ENCODE results near the gene RERE.

The RERE gene

DNA sequence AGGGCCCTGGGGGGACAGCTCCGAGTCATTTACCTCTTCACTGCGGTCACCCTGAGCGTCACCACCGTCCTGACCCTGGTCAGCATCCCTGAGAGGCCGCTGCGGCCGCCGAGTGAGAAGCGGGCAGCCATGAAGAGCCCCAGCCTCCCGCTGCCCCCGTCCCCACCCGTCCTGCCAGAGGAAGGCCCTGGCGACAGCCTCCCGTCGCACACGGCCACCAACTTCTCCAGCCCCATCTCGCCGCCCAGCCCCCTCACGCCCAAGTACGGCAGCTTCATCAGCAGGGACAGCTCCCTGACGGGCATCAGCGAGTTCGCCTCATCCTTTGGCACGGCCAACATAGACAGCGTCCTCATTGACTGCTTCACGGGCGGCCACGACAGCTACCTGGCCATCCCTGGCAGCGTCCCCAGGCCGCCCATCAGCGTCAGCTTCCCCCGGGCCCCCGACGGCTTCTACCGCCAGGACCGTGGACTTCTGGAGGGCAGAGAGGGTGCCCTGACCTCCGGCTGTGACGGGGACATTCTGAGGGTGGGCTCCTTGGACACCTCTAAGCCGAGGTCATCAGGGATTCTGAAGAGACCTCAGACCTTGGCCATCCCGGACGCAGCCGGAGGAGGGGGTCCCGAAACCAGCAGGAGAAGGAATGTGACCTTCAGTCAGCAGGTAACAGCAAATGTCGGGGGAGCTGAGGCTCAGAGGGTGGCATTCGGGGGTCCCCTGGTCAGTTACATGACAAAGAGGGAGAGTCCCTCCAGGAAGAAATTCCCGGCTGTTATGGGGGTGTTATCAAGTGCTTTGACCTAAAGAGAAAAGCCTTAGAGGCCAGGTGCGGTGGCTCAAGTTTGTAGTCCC is 486.9 kb downstream of the RERE start:
- no peak overlapping the region for H3K4me3 ChIP-seq (ENCODE audit: control insufficient read depth, low read depth, low read length)
- no peak for DNase-seq (ENCODE audit: low read depth)
- TF ChIP-seq CTCF (conservative IDR thresholded peaks at IDR 0.05; ENCODE audit: control insufficient read depth, insufficient read depth, low read depth, low read length), result no peak

DNA sequence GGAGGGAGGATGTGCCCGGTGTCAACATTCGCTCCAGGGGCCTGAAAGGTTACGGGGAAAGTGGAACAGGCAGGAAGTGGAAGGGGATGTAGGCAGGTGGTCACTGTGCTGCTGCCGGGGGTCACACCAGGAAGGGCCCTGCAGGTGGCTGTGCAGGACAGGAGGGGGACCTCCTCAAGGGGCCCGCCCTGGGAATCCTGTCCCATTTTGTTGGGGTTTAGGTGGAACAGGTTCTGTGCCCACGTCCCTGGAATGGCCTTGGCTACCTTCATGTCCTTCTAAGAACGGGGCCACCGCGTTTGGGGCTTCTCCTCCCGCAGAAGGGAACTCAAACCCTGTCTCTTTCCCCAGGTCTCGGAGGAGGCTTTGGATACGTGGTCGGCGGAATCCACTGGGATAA is 487.6 kb downstream of the RERE start:
- no peak for DNase-seq (ENCODE audit: low read depth)
- no peak overlapping the region for H3K4me3 ChIP-seq (ENCODE audit: control insufficient read depth, low read depth, low read length)
- no peak for TF ChIP-seq CTCF (conservative IDR thresholded peaks at IDR 0.05; ENCODE audit: control insufficient read depth, insufficient read depth, low read depth, low read length)

- no peak overlapping the region for H3K4me3 ChIP-seq (ENCODE audit: control insufficient read depth, low read depth, low read length)
- DNase-seq (ENCODE audit: low read depth), result no peak
- no peak for TF ChIP-seq CTCF (conservative IDR thresholded peaks at IDR 0.05; ENCODE audit: control insufficient read depth, insufficient read depth, low read depth, low read length)
These were observed 488.0 kb downstream of the RERE start for GRCh38 chr1:8329439-8329838.

GRCh38 chr1:8328271-8328670 is 489.2 kb downstream of the RERE start:
- TF ChIP-seq CTCF (conservative IDR thresholded peaks at IDR 0.05; ENCODE audit: control insufficient read depth, insufficient read depth, low read depth, low read length), result no peak
- DNase-seq (ENCODE audit: low read depth), result no peak
- no peak overlapping the region for H3K4me3 ChIP-seq (ENCODE audit: control insufficient read depth, low read depth, low read length)

- no peak overlapping the region for H3K4me3 ChIP-seq (ENCODE audit: control insufficient read depth, low read depth, low read length)
- TF ChIP-seq CTCF (conservative IDR thresholded peaks at IDR 0.05; ENCODE audit: control insufficient read depth, insufficient read depth, low read depth, low read length), result no peak
- DNase-seq (ENCODE audit: low read depth), result no peak
These were observed 491.2 kb downstream of the RERE start for GRCh38 chr1:8326265-8326664.

- TF ChIP-seq CTCF (conservative IDR thresholded peaks at IDR 0.05; ENCODE audit: control insufficient read depth, insufficient read depth, low read depth, low read length), result no peak
- no peak for DNase-seq (ENCODE audit: low read depth)
- no peak overlapping the region for H3K4me3 ChIP-seq (ENCODE audit: control insufficient read depth, low read depth, low read length)
These were observed 491.7 kb downstream of the RERE start for GRCh38 chr1:8325771-8326170.
